Gastroesophageal sphincter (tissue), 4 donors: Measurements from ENCODE around the gene VPS13C. TPM values are rescaled to one million over a fixed set of nuclear protein-coding genes. Genes with fewer than 3 reads are reported as not detected.

Experiments
- ATAC-seq: fragments of 150-250 bp; one replicate; pipeline ENCODE4 v1.9.1; 2016; ENCODE audit warnings: mild to moderate bottlenecking, moderate library complexity
- H3K27ac ChIP-seq, 4 donors: fragments of 200-600 bp; sonication (generic) in 3 of 4; 1 replicate in 3 of 4; 2 replicates in 1 of 4; pipeline ENCODE4 v1.5.1; 2016 to 2019
- H3K27me3 ChIP-seq: fragments of 200-600 bp; sonication (generic); one replicate; pipeline ENCODE4 v1.5.1; 2019
- H3K36me3 ChIP-seq, 2 donors: fragments of 200-600 bp; sonication (generic); one replicate each; pipeline ENCODE4 v1.5.1; 2019; ENCODE audit warnings: control low read depth in 1 of 2
- H3K4me1 ChIP-seq, 3 donors: fragments of 200-600 bp; sonication (generic); 1 replicate in 2 of 3; 2 replicates in 1 of 3; pipeline ENCODE4 v1.5.1; 2016 to 2019; ENCODE audit warnings: control low read depth in 2 of 3
- H3K4me3 ChIP-seq, 2 donors: fragments of 200-600 bp; sonication (generic); one replicate each; pipeline ENCODE4 v1.5.1; 2019; ENCODE audit warnings: mild to moderate bottlenecking in 1 of 2, moderate library complexity in 1 of 2
- H3K9me3 ChIP-seq, 3 donors: fragments of 200-600 bp; sonication (generic); one replicate each; pipeline ENCODE4 v1.5.1; 2017 to 2019; ENCODE audit warnings: control low read depth in 2 of 3
- EP300 ChIP-seq: sonication (generic); formaldehyde crosslinking; IDR thresholded peaks from one replicate; pipeline ENCODE4 v1.6.1; 2017; ENCODE audit warnings: antibody characterized with exemption, mild to moderate bottlenecking
- POLR2A ChIP-seq, 2 donors: fragments of 450-650 bp; IDR thresholded peaks; one replicate each; pipeline ENCODE4 v1.6.1; 2017; ENCODE audit warnings: antibody characterized with exemption in 2 of 2, mild to moderate bottlenecking in 2 of 2, moderate library complexity in 1 of 2
- POLR2AphosphoS5 ChIP-seq: sonication (generic); formaldehyde crosslinking; IDR thresholded peaks from one replicate; pipeline ENCODE4 v1.6.1; 2017; ENCODE audit warnings: antibody characterized with exemption
- WGBS, 2 donors: methylation state at CpG; one replicate each; pipeline ENCODE4 v1.1.5; 2018; ENCODE audit warnings: low coverage in 1 of 2; 5-methylcytosine and 5-hydroxymethylcytosine counted together
- total RNA-seq, 4 donors: library from RNA; depleted of rRNA; stranded (reverse); fragments of >200 nt; gene quantifications; one replicate each; pipeline ENCODE4 v1.1.0, GENCODE V29; 2016
- TF ChIP-seq, protein P1 (sequence below), 4 experiments: fragments of 200-600 bp in 2 of 4; fragments of 450-650 bp in 2 of 4; sonication (generic) in 1 of 4; IDR thresholded peaks; one replicate each; pipeline ENCODE4 v1.5.1; 2017 to 2019; ENCODE audit warnings: antibody characterized with exemption in 4 of 4, mild to moderate bottlenecking in 2 of 4, moderate library complexity in 2 of 4

The VPS13C gene
- total RNA-seq, 4 donors from 2014 or later: 62.2 to 108 (median 83.4) TPM

DNA sequence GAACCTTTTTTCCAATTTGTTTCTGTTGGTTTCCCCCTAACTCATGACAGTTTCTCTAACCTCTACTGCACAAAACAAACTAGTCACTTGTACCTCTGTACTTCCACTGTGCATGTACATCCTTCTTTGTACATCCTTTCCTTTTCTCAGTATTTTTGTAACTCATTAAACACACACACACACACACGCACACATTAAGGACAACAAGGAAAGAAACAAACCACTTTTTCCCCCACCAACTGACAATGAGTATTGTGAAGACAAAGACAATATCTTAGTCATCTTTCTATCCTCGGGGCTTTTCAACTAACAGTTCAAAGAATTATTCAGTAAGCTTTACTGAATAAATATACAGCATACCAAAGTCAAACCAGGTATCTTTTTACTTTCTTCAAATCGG, 170.5 kb downstream of the VPS13C start:
- TF ChIP-seq EP300 (no peak), POLR2A (IDR thresholded peaks at IDR 0.05) (no peak), POLR2AphosphoS5 (no peak)
- TF ChIP-seq, protein P1, sequence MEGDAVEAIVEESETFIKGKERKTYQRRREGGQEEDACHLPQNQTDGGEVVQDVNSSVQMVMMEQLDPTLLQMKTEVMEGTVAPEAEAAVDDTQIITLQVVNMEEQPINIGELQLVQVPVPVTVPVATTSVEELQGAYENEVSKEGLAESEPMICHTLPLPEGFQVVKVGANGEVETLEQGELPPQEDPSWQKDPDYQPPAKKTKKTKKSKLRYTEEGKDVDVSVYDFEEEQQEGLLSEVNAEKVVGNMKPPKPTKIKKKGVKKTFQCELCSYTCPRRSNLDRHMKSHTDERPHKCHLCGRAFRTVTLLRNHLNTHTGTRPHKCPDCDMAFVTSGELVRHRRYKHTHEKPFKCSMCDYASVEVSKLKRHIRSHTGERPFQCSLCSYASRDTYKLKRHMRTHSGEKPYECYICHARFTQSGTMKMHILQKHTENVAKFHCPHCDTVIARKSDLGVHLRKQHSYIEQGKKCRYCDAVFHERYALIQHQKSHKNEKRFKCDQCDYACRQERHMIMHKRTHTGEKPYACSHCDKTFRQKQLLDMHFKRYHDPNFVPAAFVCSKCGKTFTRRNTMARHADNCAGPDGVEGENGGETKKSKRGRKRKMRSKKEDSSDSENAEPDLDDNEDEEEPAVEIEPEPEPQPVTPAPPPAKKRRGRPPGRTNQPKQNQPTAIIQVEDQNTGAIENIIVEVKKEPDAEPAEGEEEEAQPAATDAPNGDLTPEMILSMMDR (IDR thresholded peaks at IDR 0.05): no peak
- Histone ChIP-seq H3K4me3 (no peak overlapping the region), H3K4me1 (no peaks in the 10 kb centered on the region), H3K36me3 (peaks cover 2 to 66% of the 10 kb centered on the region in 2 donors), H3K27ac (no peak overlapping the region), H3K27me3 (no peaks in the 10 kb centered on the region), H3K9me3 (peaks cover 0 to 21% (median 4%) of the 10 kb centered on the region in 3 donors)
- WGBS, 2 donors: 69 to 86% methylated on average over 3 of the region's 3 CpGs
- ATAC-seq: no peak

DNA sequence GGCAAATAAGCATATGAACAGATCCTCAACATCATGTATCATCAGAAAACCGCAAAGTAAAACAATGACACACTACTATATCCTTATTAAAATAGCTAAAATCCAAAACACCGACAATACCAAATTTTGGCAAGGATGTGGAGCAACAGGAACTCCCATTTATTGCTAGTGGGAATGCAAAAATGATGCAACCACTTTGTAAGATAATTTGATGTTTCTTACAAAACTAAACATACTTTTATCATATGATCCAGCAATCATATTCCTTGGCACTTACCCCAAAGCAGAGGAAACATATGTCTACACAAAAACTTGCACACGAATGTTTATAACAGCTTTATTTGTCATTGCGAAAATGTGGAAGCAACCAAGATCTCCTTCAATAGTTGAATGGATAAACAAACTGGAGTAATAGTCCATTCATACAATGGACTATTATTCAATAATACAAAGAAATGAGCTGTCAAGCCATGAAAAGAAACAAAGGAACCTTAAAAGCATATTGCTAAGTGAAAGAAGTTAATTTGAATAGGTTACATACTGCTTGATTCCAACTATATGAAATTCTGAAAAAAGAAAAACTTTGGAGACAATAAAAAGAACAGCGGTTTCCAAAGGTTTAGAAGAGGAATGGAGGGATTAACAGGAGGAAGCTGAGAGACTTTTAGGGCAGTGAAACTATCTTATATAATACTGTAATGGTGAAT, 172.0 kb downstream of the VPS13C start:
- TF ChIP-seq, protein P1 (IDR thresholded peaks at IDR 0.05): no peak
- TF ChIP-seq EP300 (no peak), POLR2AphosphoS5 (no peak), POLR2A (IDR thresholded peaks at IDR 0.05) (no peak)
- no peaks in the 10 kb centered on the region for H3K27me3 ChIP-seq
- ATAC-seq: no peak

DNA sequence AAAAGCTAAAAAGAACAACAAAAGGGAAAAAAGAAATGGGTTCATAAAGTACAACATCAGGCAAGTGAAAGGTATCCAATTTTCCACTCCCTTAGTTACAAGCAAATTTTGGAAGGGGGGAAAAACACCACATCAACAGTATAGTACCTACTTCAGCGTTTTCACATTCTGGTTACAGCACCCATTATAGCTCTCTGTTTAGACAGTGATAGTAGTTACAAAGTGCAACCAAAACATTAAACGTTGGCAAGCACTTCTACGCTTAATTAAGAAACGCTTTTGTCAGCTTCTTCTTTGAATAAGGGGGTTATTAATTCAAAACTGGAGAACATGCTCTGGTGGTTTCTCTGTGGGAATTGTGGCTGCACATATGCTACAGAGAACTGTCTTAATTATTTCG, 180.2 kb downstream of the VPS13C start:
- Histone ChIP-seq H3K4me1 (no peaks in the 10 kb centered on the region), H3K27me3 (no peaks in the 10 kb centered on the region), H3K9me3 (no peaks in the 10 kb centered on the region), H3K36me3 (peaks cover 0 to 69% of the 10 kb centered on the region in 2 donors), H3K4me3 (no peak overlapping the region), H3K27ac (no peak overlapping the region)
- no peak for ATAC-seq
- TF ChIP-seq, protein P1 (IDR thresholded peaks at IDR 0.05): no peak
- TF ChIP-seq EP300 (no peak), POLR2A (IDR thresholded peaks at IDR 0.05) (no peak), POLR2AphosphoS5 (no peak)
- 74 to 78% methylated on average over 5 of the region's 5 CpGs for WGBS, 2 donors

More for the DNA sequence above, 172.0 kb downstream of the VPS13C start:
- Histone ChIP-seq H3K9me3 (peaks cover 0 to 9% (median 2%) of the 10 kb centered on the region in 3 donors), H3K36me3 (peaks cover 1 to 54% of the 10 kb centered on the region in 2 donors), H3K4me1 (no peaks in the 10 kb centered on the region), H3K27ac (no peak overlapping the region), H3K4me3 (no peak overlapping the region)
- WGBS, 2 donors: 82 to 86% methylated on average over 5 of the region's 5 CpGs

DNA sequence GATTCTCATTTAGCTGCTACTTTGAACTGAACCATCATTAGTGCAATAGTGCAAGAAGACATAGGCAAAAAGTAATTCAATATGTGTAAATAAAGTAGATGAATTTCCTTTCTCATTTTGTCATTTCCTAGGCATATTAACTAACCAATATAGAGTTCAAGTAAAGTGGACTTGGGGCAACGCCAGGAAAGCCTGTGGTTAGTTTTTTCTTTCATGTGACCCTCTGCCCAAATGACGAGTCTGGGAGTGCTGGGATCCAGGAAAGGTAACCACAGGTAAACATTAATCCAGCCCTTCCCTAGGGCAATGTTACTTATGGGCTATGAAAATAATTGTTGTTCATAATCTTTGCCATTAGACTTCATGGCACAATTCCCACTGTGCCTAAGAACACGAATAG, 181.0 kb downstream of the VPS13C start:
- Histone ChIP-seq H3K36me3 (peaks cover 0 to 77% of the 10 kb centered on the region in 2 donors), H3K27ac (no peak overlapping the region), H3K4me3 (no peak overlapping the region), H3K4me1 (no peaks in the 10 kb centered on the region), H3K27me3 (no peaks in the 10 kb centered on the region), H3K9me3 (no peaks in the 10 kb centered on the region)
- no peak for ATAC-seq
- TF ChIP-seq, protein P1 (IDR thresholded peaks at IDR 0.05): no peak
- TF ChIP-seq POLR2AphosphoS5: no peak
- WGBS, 2 donors: 86 to 88% methylated on average over 3 of the region's 3 CpGs

DNA sequence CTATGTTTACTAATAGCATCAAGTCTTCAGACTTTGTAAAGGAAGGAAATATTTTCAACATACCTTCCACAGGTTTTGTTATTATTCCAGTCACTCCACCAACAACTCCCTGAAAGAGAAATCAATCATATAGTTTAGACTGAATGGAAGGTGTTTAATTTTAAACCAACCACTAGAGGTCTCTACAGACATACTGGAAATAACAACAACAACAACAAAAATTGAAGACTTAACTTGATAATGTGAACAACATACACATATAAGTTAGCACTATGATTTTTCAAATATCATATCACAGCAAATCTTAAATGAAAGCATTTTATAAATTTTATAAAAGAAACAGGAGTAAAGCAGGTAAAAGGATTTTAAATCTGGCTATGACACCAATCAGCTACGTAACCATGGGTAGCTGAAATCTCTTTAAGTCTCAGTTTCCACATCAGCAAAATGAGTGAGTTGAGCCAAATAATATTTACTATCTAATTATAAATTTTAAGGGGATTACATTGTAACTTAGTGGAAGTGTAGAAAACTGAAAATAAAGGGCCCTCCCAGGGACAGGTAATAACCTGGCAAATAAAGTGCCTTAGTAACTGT, 188.2 kb downstream of the VPS13C start:
- Histone ChIP-seq H3K4me3 (no peak overlapping the region), H3K27me3 (no peaks in the 10 kb centered on the region), H3K9me3 (no peaks in the 10 kb centered on the region), H3K36me3 (peaks cover 0 to 95% of the 10 kb centered on the region in 2 donors), H3K27ac (no peak overlapping the region), H3K4me1 (no peaks in the 10 kb centered on the region)
- WGBS, 2 donors: 78 to 100% methylated on average over 1 of the region's 1 CpG
- TF ChIP-seq POLR2AphosphoS5: no peak
- TF ChIP-seq, protein P1 (IDR thresholded peaks at IDR 0.05): peak in 2 of 4 experiments; percentile 21 to 33
- ATAC-seq: no peak
